Lower lobe of right lung (tissue), 2 donors: Measurements from ENCODE around the gene CLPTM1L. TPM values are rescaled to one million over a fixed set of nuclear protein-coding genes. Genes with fewer than 3 reads are reported as not detected.

Source experiments
- ATAC-seq, 2 donors: fragments of 200-7000 bp; cut with Tn5 transposase; one replicate each; pipeline ENCODE4 v1.9.1; 2020 to 2022; ENCODE audit warnings: mild to moderate bottlenecking in 2 of 2, moderate library complexity in 2 of 2
- DNase-seq: peaks from one replicate; pipeline ENCODE4 v3.0.0-alpha.2; 2020
- H3K27ac ChIP-seq: fragments of 200-600 bp; one replicate; pipeline ENCODE4 v1.8.0; 2022
- H3K27me3 ChIP-seq: fragments of 200-600 bp; one replicate; pipeline ENCODE4 v1.8.0; 2022; ENCODE audit warnings: low read depth
- H3K36me3 ChIP-seq: fragments of 200-600 bp; one replicate; pipeline ENCODE4 v1.8.0; 2022; ENCODE audit warnings: mild to moderate bottlenecking
- H3K4me1 ChIP-seq: fragments of 200-600 bp; one replicate; pipeline ENCODE4 v1.8.0; 2022
- H3K4me3 ChIP-seq: fragments of 200-600 bp; one replicate; pipeline ENCODE4 v1.8.0; 2022; ENCODE audit warnings: mild to moderate bottlenecking
- H3K9me3 ChIP-seq: fragments of 200-600 bp; one replicate; pipeline ENCODE4 v1.8.0; 2022
- intact Hi-C: fragments of 100-400 bp; cut with DNase I; formaldehyde crosslinking; loops from one replicate; pipeline ENCODE4 v1.11.0; 2022
- total RNA-seq: library from RNA; stranded (reverse); fragmentation: NEBNext Ultra II Directional; extraction: Animal tissue kit (Norgen Biotek cat#: 25700); gene quantifications from one replicate; pipeline ENCODE4 v1.2.1, GENCODE V29; 2021
- TF ChIP-seq, protein P1 (sequence below): fragments of 200-600 bp; IDR thresholded peaks from one replicate; pipeline ENCODE4 v1.8.0; 2022; ENCODE audit warnings: antibody characterized with exemption, mild to moderate bottlenecking
- donor health status: DM: no; HTN: yes; CAD: no; lungs with severe emphysema.

Gene CLPTM1L
- total RNA-seq, 1 donor from 2014 or later, result 135 TPM

DNA sequence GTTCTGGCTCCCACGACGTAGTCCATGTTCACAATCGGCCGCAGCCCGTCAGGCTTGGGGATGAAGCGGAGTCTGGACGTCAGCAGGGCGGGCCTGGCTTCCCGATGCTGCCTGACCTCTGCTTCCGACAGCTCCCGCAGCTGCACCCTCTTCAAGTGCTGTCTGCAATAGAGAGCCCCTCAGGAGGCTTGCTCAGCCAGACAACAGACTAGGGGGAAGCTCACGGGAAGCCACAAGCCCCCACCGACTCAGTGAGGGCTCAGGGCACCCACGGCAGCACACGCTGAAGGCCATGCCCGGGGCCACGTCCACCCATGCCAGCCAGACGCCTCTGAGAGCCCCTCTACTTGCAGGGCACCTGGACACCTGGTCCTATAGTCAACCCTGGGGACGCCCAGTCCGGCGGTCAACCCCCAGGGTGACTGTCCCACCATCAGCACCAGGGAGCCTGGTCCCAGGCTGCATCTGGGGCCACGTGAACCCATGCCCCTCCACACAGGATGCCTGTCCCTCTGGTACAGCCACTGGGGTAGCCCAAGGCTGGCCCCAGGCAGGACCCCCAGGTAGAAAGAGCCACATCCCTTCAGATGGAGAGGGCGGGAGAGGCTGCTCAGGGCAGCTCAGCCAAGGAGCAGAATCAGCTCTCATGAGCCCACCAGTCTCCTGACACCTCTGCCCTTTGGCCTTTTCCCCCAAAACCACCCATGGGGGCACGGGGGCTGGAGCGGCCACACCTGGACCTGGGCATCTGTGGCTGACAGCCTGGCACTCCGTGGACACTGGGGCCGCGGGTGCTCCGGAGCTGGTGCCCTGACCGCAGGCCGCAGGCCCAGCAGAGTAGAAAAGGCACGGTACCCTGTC lies 64.5 kb downstream of the CLPTM1L start:
- Histone ChIP-seq H3K27ac (no peak overlapping the region), H3K36me3 (no peaks in the 10 kb centered on the region), H3K27me3 (no peaks in the 10 kb centered on the region), H3K9me3 (no peaks in the 10 kb centered on the region), H3K4me3 (no peak overlapping the region), H3K4me1 (no peaks in the 10 kb centered on the region)
- DNase-seq (peak; percentile 33), ATAC-seq (peak in 1 of 2 donors; percentile 19)
- intact Hi-C loops, result no loop called here
- TF ChIP-seq, protein P1, sequence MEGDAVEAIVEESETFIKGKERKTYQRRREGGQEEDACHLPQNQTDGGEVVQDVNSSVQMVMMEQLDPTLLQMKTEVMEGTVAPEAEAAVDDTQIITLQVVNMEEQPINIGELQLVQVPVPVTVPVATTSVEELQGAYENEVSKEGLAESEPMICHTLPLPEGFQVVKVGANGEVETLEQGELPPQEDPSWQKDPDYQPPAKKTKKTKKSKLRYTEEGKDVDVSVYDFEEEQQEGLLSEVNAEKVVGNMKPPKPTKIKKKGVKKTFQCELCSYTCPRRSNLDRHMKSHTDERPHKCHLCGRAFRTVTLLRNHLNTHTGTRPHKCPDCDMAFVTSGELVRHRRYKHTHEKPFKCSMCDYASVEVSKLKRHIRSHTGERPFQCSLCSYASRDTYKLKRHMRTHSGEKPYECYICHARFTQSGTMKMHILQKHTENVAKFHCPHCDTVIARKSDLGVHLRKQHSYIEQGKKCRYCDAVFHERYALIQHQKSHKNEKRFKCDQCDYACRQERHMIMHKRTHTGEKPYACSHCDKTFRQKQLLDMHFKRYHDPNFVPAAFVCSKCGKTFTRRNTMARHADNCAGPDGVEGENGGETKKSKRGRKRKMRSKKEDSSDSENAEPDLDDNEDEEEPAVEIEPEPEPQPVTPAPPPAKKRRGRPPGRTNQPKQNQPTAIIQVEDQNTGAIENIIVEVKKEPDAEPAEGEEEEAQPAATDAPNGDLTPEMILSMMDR, result no peak

DNA sequence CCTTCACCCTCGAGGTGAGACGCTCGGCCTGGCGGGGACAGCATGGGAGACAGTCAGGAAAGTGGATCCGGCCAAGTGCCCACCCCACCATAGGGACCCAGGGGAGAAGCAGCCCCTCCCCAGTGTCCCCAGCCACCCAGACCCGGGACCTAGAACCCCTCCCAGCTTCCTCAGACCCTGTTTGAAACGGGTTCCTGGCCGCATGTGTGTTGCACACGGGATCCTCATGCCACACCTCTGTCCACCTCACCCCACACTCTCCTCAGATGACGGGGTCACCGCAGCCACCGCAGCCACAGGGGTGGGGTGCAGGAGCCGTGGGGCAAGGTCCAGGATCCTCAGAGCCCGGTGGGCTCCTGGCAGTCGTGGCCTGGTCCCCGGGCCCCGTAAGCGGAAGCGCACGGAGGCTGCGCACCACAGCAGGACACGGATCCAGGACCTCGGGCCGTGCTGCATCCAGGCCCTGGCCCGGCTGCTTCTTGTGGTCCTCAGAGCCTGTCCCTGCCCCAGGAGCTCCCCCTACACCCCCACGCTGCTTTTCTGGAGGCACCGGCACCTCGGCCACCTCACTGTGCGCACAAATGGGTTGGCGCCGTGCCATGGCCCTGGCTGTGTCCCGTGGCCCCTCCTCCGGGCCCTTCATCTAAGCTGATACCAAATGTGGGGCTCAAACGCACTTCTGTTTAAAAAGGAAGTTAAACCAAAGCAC lies 65.3 kb downstream of the CLPTM1L start:
- no peaks in the 10 kb centered on the region for H3K4me1 ChIP-seq
- intact Hi-C loops, result no loop called here
- no peak overlapping the region for H3K4me3 ChIP-seq
- no peaks in the 10 kb centered on the region for H3K36me3 ChIP-seq
- TF ChIP-seq, protein P1, result no peak
- DNase-seq (peak; percentile 29), ATAC-seq (peak in 1 of 2 donors; percentile 23)
- H3K27me3 ChIP-seq, result no peaks in the 10 kb centered on the region
- H3K9me3 ChIP-seq, result no peaks in the 10 kb centered on the region
- no peak overlapping the region for H3K27ac ChIP-seq

DNA sequence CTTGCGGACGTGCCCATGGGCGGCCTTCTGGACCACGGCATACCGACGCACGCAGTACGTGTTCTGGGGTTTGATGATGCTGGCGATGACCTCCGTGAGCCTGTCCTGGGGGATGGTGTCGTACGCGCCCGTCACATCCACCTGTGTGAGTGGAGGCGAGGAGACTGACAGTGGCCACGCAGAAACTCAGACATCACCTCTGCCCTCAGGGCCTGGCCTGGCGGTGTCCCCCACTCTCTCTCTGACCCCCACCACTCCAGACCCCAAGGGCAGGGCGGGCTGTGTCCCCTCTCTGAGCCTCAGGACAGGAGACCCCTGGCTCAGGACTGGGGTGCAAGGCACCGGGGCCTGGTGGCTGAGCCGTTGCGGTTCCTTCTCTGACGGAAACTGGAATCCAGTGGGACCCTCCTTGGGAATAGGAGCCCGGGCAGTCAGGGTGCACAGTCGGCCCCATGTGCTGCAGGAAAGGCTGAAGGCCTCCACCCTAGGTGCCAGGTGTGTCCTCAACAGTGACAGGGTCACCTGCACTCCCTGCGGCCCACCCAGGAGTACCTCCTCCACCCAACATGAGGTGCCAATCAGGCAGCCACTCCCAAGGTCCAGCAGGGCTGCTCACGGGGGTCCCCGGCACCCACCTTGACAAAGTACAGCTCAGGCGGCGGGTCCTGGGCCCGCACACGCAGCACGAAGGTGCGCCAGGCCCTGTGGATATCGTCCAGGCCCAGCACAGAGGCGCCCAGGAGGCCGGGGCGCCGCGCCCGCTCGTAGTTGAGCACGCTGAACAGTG lies 66.0 kb downstream of the CLPTM1L start:
- ATAC-seq (no peak), DNase-seq (peak; percentile 25)
- H3K36me3 ChIP-seq, result no peaks in the 10 kb centered on the region
- H3K27ac ChIP-seq, result no peak overlapping the region
- no peaks in the 10 kb centered on the region for H3K27me3 ChIP-seq
- intact Hi-C loops, result no loop called here
- H3K9me3 ChIP-seq, result no peaks in the 10 kb centered on the region
- TF ChIP-seq, protein P1, result no peak
- no peak overlapping the region for H3K4me3 ChIP-seq
- no peaks in the 10 kb centered on the region for H3K4me1 ChIP-seq

DNA sequence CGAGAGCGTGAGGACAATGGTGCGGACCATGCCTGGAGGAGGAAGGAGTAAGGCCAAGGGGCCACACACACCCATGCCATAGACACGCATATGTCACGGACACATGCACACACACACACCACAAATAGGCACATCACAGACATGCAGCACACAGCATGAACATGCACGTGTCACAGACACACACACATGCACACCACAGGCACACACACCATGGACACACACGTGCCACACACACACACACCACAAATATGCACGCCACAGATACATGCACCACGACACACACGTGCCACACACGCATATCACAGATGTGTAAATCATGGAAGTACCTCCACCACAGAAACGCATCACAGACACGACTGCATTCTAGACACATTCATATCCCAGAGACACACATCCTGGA lies 66.7 kb downstream of the CLPTM1L start:
- TF ChIP-seq, protein P1, result no peak
- H3K27me3 ChIP-seq, result no peaks in the 10 kb centered on the region
- no peaks in the 10 kb centered on the region for H3K4me1 ChIP-seq
- DNase-seq (peak; percentile 1), ATAC-seq (no peak)
- H3K4me3 ChIP-seq, result no peak overlapping the region
- intact Hi-C loops, result no loop called here
- H3K36me3 ChIP-seq, result no peaks in the 10 kb centered on the region
- no peak overlapping the region for H3K27ac ChIP-seq
- no peaks in the 10 kb centered on the region for H3K9me3 ChIP-seq

DNA sequence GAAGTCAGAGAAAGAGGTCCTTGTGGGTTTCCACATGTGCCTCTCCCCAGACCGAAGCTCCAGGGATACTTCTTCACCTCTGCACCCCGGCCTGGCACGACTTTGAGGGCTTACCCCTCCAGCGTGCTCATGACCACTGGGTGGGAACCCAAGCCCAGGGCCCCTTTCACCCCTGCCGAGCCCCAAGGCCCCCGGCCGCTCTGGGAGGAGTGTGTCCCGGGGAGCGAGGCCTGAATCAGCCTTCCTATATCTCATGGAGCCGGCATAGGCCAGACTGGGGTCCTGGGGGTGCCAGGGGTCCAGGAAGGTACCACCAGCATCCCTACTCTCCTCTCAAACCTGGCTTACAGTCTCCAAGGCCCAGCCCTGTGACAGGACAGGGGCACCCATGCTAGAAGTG lies 67.1 kb downstream of the CLPTM1L start:
- TF ChIP-seq, protein P1, result no peak

More for the DNA sequence above, 67.1 kb downstream of the CLPTM1L start:
- ATAC-seq, result no peak
- intact Hi-C loops, result no loop called here
- no peak for DNase-seq
- H3K36me3 ChIP-seq, result no peaks in the 10 kb centered on the region
- no peaks in the 10 kb centered on the region for H3K4me1 ChIP-seq
- H3K4me3 ChIP-seq, result no peak overlapping the region
- no peaks in the 10 kb centered on the region for H3K9me3 ChIP-seq
- no peaks in the 10 kb centered on the region for H3K27me3 ChIP-seq
- no peak overlapping the region for H3K27ac ChIP-seq
